Kidney epithelial cell (primary cell): ENCODE data around the gene KLHL12. TPM values are rescaled to one million over a fixed set of nuclear protein-coding genes. Genes with fewer than 3 reads are reported as not detected.
"Not testable (repeated sequence)": the region's sequence is repeated elsewhere in the genome, so short reads cannot be mapped to it uniquely, and the experiment has no call there.

ENCODE experiments used
- DNase-seq: peaks from one replicate; pipeline ENCODE4 v3.0.0-alpha.2; 2010; ENCODE audit warnings: low read depth
- H3K27me3 ChIP-seq: 2 replicates; pipeline ENCODE4 v1.6.0; 2011; ENCODE audit warnings: low read length; ENCODE audit not compliant: control insufficient read depth, insufficient read depth
- H3K36me3 ChIP-seq: 2 replicates; pipeline ENCODE4 v1.5.1; 2011; ENCODE audit warnings: low read length; ENCODE audit not compliant: control insufficient read depth, insufficient read depth
- H3K4me3 ChIP-seq: 2 replicates; pipeline ENCODE4 v1.5.1; 2011; ENCODE audit warnings: low read depth, mild to moderate bottlenecking, control low read depth, low read length
- CTCF ChIP-seq: IDR thresholded peaks from 2 replicates; pipeline ENCODE4 v1.5.1; 2011; ENCODE audit warnings: mild to moderate bottlenecking, moderate library complexity, low read length, control low read depth, inconsistent platforms; ENCODE audit not compliant: insufficient read depth, poor library complexity, severe bottlenecking
- total RNA-seq: library from RNA; depleted of rRNA; stranded (reverse); fragments of >200 nt; gene quantifications from 2 replicates; pipeline ENCODE4 v1.2.3, GENCODE V29; 2015

The KLHL12 gene
- total RNA-seq, 1 donor from 2014 or later, result 23.4 TPM

DNA sequence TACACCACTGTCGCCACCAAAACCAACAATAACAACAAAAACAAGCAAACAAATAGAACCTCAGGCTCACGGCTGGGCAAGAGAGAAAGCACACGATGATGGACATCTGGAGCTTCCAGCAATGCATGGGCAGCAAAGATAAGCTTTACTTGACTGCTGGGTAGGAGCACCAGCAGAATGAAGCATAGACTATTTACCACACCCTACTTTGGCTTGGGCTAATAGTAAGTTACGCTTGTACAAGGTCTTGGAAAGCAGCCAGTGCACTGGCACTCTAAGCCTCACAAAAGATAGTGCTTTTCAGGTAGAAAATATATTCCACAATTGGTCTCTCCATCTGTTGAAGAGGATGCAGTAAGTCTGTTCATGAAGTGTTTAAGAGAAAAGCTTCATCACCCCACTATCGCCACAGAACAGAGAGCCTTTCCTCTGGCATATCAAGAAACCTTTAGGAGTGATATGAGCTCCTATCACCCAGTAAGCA lies 17.4 kb upstream of the KLHL12 start:
- no peaks in the 10 kb centered on the region for H3K27me3 ChIP-seq
- no peak overlapping the region for H3K4me3 ChIP-seq
- TF ChIP-seq CTCF, result no peak
- H3K36me3 ChIP-seq, result peaks cover 1% of the 10 kb centered on the region
- DNase-seq, result no peak

- no peaks in the 10 kb centered on the region for H3K27me3 ChIP-seq
- DNase-seq, result no peak
- H3K36me3 ChIP-seq, result peaks cover 1% of the 10 kb centered on the region
- H3K4me3 ChIP-seq, result no peak overlapping the region
- no peak for TF ChIP-seq CTCF
Observed at GRCh38 chr1:202942426-202942825, 15.4 kb upstream of the KLHL12 start.

DNA sequence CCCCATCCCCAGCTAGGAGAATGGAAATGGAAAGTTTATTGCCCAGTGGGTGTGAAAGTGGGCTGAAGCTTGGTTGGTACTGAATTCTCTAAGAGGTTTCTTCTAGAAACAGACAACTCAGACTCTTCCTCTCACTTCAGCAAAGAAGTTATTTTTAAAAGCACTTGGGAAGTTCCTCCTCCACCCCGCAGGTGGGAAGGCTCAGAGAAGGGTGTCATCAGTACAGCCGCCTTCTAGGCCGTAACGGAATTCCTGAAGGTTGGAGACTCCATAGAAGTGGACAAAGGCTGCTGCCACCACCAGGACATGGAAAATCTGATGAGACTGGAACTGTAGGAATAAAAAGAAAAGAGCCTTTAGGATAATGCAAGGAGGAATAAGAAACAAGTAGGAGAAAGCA lies 14.3 kb upstream of the KLHL12 start:
- no peak for DNase-seq
- no peak for TF ChIP-seq CTCF
- Histone ChIP-seq H3K36me3 (peaks cover 1% of the 10 kb centered on the region), H3K27me3 (no peaks in the 10 kb centered on the region), H3K4me3 (no peak overlapping the region)

DNA sequence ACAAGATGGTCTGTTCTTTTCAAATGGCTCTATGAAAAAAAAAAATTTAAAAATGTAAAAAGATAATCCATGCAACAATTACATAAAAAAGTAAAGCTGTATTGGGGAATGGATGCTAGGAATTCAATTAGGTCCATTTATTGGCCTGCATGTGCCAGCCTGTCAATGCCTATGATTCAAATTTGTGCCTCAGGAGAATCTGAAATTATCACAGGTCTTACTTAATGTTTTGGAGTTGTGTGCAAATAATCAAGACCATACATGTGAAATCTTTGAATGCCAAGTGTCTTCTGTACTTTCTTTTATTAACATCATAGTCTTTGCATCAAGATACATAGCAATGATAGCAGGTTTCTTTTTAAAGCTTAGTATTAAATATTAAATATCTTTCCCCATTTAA lies 13.5 kb upstream of the KLHL12 start:
- peaks cover 1% of the 10 kb centered on the region for H3K36me3 ChIP-seq
- no peak for TF ChIP-seq CTCF
- no peak overlapping the region for H3K4me3 ChIP-seq
- H3K27me3 ChIP-seq, result no peaks in the 10 kb centered on the region
- DNase-seq, result no peak

- Histone ChIP-seq H3K27me3 (no peaks in the 10 kb centered on the region), H3K4me3 (no peak overlapping the region), H3K36me3 (peaks cover 1% of the 10 kb centered on the region)
- no peak for TF ChIP-seq CTCF
- no peak for DNase-seq
Observed at GRCh38 chr1:202938287-202938925, 11.4 kb upstream of the KLHL12 start.

- H3K27me3 ChIP-seq, H3K4me3 ChIP-seq, H3K36me3 ChIP-seq, DNase-seq: not testable (repeated sequence)
Observed at GRCh38 chr1:202936409-202936808, 9.4 kb upstream of the KLHL12 start.
